Pons (tissue), 1 donor: ENCODE measurements around the gene QRFP.
A peak's percentile ranks its signal among the peaks of the same experiment; 100 is the strongest.
"Not testable (repeated sequence)": the region's sequence is repeated elsewhere in the genome, so short reads cannot be mapped to it uniquely, and the experiment has no call there.

Source experiments
- DNase-seq: peaks from one replicate; pipeline ENCODE4 v3.0.0-alpha.2; 2016; ENCODE audit warnings: low spot score

Gene QRFP

DNA sequence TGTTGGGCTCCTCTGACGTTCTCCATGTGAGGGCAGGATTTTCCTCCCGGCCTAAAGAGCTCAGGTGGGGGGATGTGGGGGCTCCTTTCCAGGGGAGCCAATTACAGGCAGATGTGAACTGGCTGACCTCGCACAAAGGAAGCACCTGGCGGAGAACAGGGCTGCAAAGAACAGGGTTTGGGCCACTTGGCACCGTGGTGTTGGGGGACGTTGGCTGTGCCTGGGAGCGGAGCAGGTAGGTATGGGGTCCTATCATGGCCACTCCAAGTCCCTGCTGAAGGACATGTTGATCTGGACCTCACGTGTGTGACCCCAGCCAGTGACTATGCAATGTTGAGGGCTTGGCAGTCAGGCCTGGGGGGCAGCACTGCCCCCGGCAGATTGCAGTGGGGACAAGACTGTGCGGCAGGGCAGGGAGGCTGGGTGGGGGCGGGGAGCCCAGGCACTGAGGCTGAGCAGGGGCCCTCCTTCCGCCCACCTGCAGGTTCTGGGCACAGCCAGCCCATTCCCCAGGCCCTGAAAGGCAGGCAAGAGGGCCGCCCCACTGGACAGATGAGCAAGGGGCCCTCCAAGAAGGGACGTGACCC is 23.0 kb upstream of the QRFP start:
- no peak for DNase-seq

DNA sequence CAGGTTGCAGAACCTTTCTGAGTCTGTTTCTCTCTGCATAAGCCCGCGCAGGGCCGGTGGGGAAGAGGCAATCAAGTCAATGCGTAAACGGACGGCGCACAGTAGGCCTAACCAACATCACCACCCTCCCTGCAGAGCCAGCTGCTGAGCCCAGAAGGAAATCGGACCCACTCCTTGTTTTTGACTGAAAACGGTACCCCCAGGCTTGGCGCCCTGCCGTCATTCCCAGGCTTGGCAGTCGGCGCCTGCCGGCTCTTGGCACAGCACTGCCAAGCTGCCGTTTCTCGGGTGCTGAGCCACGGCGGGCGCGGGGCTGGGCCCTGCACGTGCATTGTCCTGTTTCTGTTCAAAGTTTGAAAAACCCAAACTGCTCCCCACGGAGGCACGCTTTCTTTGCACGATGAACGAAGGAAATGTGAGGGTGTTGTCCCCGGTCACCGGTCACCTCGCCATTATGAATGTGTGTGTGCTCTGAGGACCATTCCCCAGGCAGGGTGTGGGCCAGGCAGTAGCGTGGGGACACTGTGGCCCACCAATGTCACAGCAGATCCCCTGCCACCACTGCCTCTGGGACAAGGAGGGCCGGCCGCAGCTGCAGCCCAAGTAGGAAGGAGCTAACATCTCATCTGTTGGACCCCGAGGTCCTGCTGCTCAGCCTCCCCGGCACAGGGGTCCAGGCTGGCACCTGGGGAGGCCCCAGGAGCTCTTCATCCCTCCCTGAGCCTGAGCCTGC is 22.4 kb upstream of the QRFP start:
- peak; percentile 67 for DNase-seq

DNA sequence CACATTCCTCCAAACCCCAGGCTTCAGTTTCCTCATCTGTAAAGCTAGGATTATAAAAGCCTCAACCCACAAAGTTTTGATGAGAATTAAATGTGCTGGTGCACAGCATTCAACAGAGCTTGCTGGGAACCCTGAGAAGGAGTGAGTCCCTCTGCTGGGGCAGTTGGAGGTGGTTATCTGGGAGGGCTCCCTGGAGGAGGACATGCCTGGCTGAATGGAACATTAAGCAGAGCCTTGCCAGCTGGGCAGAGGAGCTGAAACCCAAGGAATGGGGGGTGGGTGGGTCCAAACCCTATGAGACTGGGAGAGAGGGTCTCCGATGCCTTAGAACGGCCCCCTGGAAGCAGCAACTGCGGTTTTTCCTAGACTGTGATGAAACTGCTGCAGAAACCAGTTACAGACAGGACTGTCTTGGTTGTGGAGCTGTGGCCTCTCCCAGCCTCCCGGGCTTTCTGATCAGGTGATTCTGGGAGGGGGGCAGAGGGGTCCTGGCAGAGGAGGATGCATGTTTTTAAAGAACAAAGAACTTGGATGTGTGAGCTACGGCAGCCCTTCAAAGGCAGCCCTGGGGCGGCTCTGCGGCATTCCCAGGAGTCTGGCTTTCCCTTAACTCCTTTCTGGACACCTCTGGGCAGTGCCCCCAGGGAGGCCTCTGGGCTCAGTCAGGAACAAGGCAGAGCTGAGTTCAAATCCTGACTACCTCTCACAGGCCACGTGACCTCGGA is 21.7 kb upstream of the QRFP start:
- no peak for DNase-seq

DNA sequence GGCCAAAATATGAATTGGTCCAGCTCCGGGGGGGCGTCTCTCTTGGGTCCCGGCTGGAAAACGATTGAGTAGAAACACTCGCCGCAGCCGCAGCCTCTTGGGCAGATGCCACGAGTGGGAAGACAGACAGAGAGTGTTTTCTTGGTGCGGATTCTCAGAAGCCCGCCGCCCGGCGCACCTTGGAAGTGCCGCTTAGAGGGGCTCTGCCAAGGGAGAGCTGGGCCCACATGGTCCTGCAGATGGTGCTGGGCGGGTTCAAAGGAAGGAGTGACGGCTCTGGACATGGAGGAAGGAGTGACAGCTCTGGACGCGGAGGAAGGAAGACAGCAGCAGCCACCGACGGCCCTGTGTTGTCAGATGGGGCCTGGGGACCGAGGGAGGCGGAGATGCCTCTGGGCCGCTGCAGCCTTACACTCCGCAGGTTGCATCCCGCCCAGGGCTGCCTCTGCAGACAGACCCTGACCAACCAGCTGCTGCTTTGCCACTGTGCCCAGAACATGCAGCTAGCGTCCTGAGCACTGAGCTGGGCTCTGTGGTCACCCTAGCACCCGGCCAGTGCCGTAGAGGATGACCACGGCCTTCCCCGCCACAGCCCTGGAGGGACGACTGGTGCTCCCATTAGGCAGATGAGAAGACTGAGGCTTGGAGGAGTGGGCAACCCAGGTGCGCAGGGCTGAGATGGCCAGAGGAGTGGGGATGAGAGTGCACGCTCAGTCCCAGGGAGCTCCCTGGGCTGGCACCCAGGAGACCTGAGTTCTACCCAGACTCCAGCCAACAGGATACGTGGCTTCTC is 20.8 kb upstream of the QRFP start:
- DNase-seq: no peak

DNA sequence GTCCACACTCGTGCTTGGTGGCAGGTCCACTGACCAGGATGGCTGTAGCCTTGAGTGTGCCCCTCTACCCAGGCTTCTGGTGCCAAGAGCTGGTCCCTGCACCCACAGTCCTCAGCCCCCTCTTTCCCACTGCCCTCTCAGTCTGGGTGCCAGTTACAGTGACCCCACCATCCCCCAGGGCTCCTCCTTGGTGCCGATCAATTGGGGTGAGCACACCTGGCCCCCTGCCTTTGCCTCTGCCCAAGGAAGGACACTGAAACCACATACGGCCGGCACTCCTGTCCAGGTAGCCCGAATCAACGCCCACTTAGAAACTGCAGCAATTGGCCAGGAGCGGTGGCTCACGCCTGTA is 18.5 kb upstream of the QRFP start:
- DNase-seq: no peak

DNA sequence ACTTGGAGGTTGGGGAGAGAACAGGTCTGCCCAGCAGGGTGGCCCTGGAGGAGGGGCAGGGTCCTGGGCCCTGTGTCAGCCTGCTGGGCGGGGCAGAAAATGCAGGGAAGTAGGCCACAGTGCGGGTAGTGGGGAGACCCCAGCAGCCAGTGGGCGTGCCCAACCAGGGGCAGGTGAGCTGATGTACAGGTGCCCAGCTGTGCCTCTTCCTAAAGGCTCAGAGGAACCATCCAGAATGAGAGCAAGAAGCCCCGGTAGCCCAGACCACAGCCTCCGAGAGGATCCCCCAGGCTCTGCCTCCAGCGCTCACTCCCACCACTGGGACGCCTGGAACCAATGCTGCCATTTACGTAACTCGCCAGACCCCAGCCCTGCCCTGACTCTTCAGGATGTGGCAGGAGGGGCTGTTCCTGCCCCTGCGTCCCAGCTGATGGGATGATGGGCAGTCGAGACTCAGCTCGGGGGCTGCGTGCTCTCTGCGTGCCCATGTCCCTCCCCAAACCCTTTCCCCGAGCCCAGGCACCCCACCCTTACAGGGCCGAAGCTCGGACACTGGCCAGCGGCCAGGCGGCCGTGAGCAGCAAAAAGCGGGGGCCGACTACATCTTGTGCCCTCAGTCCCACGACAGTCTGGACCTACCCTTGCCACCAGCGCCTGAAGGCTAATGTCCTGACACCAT is 17.9 kb upstream of the QRFP start:
- no peak for DNase-seq

DNA sequence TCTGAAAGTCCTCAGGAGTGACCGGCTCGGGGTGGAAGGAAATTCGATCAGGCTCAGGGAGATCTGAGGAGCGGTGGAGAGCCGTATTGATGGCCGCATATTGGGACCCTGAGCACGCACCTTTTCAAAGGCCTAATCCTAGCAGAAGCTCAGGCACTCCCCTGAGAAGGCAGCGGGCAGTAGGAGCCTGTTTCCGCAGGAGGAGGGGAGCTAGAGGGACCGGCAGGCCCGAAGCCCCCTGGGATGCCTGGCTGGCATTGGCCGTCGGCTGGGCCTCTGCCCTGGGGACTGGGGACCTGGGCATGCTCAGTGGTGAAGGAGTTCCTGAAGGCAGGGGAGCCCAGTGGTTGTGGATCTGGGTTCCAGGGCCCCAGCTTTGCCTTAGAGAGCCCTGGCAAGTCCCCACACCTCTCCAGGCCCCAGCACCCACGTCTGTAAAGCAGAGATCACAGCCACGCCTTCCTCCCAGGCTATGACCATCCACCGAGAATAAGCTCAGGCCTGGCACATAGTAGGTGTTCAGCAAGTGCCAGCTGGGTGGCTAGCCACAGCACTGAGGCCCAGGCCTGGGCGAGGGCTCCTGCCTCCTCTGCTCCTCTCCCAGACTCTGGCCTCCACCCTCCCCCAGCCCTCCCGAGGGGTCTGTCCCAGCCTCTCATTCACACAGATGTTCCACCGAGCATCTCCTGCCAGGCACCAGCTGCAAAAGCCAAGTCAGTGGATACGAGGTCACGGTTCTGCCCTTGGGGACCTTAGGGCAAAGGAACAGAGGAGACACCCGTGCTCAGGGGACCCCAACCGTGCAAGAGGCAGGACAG is 17.2 kb upstream of the QRFP start:
- DNase-seq: no peak

DNA sequence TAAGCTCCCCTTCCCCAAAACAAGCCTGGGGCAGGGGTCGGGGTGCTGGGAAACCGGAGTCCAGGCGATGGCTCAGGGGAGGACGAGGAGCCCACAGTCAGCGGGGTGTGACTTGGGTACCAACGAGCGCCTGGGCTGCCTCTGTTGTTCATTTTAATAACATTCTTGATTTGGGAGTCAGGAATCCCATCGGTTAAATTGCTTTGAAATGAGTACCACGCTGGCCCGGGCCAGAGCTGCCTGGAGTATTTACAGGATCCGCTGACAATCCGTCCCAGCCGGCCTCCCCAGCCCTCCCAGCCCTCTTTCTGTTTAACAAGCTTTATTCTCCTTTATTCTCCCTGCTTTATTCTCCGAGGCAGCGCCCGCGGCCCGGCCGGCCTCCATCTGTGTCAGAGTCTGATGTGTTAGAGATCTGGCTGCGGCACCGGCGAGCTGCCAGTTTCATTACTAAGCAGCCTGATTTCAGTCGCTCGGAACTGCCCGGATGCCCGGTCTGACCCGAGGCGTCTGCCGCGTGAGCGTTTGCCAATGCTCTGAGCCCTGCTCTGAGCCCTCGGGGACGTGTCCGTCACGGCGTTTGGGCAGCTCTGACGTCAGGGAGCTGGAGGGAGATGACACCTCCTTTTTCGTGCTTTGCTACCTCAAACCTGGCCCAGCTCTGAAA is 16.5 kb upstream of the QRFP start:
- peak; percentile 48 for DNase-seq

DNA sequence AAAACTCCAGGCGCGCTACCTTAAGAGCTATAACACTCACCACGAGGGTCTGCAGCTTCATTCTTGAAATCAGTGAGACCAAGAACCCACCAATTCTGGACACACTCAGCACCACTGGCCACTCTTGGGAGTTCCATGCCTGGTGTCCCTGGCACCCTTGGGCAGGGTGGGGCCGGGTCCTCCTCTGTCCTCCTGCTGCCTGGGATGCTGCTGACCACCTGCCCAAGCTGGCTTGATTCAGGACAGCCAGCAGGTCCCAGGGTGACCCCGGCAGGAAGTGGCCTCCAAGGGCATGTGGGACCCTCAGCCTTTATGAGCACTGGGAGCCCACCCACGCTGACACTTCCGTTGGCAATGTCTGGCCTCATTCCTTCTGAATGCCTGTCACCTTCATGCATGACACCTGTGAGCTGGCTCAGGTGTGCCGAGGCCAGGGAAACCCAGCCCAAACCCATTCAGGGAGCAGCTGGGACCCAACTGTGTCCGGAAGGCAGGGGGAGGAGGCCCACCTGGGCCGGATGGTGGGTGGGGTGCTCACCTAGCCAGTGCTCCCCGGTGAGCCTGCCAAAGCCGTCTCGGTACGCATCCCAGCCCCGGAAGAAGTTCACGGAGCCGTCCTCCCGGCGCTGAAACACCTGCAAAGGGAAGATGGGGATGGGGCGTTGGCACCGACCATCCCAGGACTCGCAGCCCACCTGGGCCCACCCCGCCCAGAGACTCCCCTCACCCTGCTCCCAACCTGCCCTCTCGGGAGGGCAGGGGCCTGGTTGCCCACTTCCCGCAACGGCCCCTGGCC is 14.8 kb upstream of the QRFP start:
- no peak for DNase-seq

DNA sequence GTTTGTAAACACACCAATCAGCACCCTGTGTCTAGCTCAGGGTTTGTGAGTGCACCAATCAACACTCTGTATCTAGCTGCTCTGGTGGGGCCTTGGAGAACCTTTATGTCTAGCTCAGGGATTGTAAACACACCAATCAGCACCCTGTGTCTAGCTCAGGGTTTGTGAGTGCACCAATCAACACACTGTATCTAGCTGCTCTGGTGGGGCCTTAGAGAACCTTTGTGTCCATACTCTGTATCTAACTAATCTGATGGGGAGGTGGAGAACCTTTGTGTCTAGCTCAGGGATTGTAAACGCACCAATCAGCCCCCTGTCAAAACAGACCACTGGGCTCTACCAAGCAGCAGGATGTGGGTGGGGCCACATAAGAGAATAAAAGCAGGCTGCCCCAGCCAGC is 14.1 kb upstream of the QRFP start:
- DNase-seq: not testable (repeated sequence)

DNA sequence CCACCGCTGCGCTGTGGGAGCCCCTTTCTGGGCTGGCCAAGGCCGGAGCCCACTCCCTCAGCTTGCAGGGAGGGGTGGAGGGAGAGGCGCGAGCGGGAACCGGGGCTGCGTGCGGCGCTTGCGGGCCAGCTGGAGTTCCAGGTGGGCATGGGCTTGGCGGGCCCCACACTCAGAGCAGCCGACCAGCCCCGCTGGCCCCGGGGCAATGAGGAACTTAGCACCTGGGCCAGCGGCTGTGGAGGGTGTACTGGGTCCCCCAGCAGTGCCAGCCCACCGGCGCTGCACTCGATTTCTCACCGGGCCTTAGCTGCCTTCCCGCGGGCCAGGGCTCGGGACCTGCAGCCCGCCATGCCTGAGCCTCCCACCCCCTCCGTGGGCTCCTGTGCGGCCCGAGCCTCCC is 13.4 kb upstream of the QRFP start:
- not testable (repeated sequence) for DNase-seq

DNA sequence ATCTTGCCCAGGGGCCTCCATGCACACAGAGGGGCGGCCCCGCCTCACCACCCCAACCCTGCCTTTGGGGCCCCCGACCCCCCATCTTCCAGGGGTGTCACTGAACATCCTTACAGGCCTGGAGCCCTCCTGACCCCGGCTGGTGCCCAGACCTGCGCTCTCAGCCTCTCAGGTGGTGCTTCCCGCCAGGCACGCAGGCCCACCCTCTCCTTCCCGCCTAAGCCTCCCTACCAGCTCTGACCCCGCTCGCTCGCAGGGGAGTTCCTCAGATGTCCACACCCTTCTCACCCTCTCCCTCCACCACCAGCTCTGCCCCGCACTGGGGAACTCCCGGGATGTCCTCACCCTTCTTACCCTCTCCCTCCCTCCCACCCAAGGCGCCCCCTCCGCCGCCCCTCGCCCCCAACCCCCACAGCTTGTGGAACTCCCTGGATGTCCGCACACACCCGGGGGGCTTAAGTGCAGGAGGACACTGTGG is 12.3 kb upstream of the QRFP start:
- no peak for DNase-seq

DNA sequence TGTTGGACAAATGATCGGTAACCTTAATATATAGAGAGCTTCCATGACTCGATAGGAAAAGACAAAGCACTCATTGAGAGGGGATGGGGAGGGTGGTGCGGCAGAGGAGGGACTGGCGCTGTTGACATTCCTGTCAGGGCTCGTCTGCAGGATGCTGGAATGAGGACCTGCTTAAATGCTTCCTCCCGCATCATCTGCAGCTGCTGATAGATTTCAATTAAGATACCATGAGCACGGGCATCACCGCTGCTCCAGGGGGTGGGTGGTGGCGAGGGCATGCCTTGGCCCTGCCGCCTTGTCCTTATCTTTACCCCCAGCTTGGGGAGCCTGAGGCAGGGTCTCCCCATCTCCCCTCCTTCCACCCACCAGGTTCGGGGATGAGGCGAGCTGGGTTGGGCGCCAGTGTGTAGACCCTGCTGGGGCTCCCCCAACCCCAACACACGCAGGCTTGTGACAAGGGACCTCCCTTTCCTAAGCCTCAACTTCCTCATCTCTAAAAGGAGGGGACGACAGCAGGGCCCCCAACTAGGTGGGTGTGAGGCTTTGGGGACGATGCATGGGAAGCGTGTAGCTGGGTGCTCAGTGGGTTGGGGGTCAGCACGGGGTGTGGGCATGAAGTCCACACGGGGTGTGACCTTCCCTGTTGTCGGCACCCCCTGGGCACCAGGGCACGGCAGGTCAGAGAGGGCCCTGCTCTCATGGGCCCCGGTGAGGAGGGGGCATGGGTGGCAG is 11.7 kb upstream of the QRFP start:
- no peak for DNase-seq

DNA sequence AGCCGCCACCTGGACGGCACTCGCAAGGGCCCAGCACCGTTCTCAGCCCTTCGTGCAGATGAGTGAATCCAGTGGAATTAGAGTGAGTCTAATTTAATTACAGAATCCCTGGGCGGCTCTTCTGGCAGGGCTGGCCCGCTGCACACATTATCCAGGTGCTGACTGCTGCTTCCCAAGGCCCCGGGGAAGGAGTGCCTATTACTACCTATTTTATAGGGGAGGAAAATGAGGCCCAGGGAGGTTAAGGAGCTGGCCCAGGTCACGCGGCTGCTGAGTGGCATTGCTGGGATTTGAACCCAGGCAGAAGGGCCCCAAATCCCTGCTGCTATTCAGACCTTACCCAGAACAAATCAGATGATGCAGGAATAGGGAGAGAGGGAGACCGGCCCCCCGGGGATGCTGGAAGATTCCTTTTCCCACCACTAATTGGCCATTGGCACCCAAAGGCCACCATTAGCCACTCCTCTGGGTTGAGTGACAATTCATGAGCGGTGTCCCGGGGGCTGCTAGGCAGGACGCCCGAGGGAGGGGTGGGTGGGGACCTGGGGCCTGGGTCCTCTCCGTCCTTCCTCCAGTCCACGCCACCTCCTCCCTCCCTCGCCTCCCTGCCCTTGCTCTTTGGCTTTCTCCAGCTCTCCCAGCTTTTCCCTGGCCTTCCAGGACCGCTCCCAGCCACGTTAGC is 10.3 kb upstream of the QRFP start:
- DNase-seq: no peak

DNA sequence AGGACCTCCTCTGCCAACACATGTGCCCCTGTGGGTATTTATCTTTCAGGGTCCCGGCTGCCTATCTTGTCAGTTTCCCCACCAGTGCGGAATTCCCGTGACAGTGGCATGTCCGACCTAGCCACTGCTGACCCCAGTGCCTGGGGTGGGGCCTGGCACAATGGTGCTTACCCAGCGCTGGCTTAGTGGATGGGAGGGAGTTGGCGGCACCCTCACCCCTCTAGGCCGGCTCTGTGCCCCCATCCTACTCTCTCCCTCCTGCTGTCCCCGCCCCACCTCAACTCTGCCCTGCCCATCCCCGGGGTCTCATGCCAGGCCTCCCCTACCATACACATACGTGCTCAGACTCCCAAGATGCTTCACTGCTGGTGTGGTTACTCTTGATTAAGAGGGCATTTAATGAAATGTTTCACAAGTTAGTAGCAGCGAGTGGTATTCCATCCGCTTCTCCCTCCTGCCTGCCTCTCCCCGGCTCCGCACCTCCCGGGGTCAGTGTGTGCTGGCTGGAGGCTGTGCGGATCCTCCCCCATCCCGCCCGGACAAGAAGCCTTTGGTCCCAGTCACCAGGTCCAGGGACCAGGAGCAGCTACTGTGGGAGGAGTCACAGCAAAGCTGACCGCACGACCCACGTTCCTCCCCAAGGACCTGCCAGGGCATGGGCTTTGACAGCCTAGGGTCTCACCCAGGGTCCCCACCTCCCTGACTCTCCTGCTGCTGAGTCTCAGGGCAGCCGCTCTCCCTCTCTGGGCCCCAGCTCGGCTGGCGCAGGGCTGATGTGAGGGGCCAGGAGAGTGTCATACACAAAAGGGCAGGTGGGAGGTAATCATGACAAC is 9.5 kb upstream of the QRFP start:
- no peak for DNase-seq

DNA sequence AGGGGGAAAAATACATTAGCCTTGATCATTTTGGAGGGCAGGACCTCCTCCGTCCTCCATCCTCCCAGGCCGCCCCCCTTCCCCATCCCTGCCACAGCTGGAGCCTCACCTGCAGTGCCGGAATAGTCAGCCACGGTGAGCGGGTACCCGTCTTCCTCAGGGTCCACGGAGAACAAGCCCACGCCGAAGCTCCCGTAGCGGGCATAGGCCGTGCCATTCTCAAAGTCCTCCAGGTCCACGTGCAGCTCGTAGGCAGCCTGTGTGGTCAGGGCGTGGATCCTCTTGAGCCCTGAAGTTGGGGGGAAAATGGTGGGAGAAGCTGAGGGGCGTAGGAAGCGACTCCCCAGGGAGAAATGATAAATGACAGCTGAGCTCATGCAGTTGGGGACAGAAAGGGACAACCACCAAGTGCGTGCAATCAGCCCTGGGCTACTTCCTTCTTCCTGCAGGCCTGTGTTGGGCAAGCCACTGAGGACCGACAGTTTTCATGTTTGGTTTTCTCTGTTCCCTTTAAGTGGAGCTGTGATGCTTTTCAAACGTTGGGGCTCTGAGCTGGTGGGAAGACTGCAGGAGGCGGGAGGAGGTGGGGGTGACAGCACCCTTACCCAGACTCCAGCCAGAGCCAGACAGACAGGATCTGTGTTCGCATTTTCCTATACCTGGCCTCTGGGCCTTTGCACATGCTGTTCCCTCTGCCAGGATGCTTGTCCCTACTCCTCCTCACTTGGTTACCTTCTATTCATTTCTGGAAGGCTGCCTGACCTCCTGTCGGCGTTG is 8.7 kb upstream of the QRFP start:
- no peak for DNase-seq
